ENCODE data around the gene DSEL. TPM values are rescaled to one million over a fixed set of nuclear protein-coding genes. Genes with fewer than 3 reads are reported as not detected.

DSEL gene
- total and polyA plus RNA-seq, 2 of the 8 experiments (the other 6 are each of a cell fraction or from before 2014, with no cell fraction given), result 3.0 to 22.8 TPM

DNA sequence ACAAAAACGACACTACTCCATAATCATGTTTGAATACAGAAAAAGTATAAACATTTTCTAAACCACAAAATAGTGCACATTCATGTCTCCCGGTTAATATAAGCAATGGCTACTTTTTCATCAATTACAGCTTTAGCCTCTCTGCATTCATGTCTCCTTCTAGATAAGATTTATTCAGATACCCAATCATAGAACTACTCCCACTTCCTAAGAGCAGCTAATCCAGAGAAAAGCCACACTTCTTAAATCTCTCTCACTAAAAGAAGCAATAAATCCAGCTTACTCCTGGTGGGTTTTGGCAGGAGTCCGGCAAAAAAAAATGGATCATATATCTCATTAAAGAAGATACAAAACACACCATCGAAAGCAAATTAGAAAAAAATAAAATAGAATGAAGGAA, 20.1 kb downstream of the DSEL start:
- Histone ChIP-seq H4K8ac (ENCODE audit: extremely low read depth, insufficient read depth, low read length) (no peak overlapping the region), H3K79me2 (ENCODE audit: control insufficient read depth in 1 of 2, insufficient read depth in 2 of 2, low read length in 2 of 2) (no peaks in the 10 kb centered on the region), H3K14ac (ENCODE audit: insufficient read length) (no peak overlapping the region), H3K4me1 (replicated peaks in 1 of 4; ENCODE audit: control insufficient read depth in 3 of 4, insufficient read depth in 4 of 4, low read length in 3 of 4) (peaks cover 0 to 2% (median 1%) of the 10 kb centered on the region in 4 experiments; a peak in 1 of 7 replicates), H3K36me3 (ENCODE audit: control insufficient read depth in 2 of 4, insufficient read depth in 4 of 4, low read length in 3 of 4) (no peaks in the 10 kb centered on the region), H3K23ac (ENCODE audit: insufficient read length) (no peak overlapping the region), H3K79me1 (ENCODE audit: low read depth, low read length) (no peaks in the 10 kb centered on the region), H4K5ac (ENCODE audit: insufficient read length, low read depth, low read length) (no peak overlapping the region), H3K9ac (replicated peaks in 1 of 4; ENCODE audit: extremely low read depth in 1 of 4, low read depth in 3 of 4, low read length in 3 of 4) (no peak overlapping the region), H2BK5ac (ENCODE audit: low read depth, low read length) (no peak overlapping the region), H4K20me1 (replicated peaks in 1 of 2; ENCODE audit: control insufficient read depth in 1 of 2, insufficient read depth in 2 of 2, low read length in 2 of 2) (peaks cover 0 to 2% of the 10 kb centered on the region in 2 experiments), H3K4me2 (ENCODE audit: insufficient read depth in 1 of 2, low read depth in 2 of 2, low read length in 2 of 2) (no peak overlapping the region), H2BK120ac (replicated peaks; ENCODE audit: low read depth, low read length) (no peak overlapping the region), H2BK12ac (ENCODE audit: low read depth, low read length) (no peak overlapping the region), H3K4me3 (ENCODE audit: extremely low read depth in 1 of 4, insufficient read depth in 2 of 4, low read depth in 3 of 4, low read length in 4 of 4) (no peak overlapping the region), H3K4ac (replicated peaks; ENCODE audit: insufficient read length, low read depth, low read length) (no peak overlapping the region), H3K23me2 (ENCODE audit: low read depth, low read length) (no peaks in the 10 kb centered on the region), H2BK15ac (ENCODE audit: low read length) (no peak overlapping the region), H2AK5ac (ENCODE audit: low read depth, low read length) (no peak overlapping the region), H3K27ac (ENCODE audit: low read depth, low read length) (no peak overlapping the region), H4K91ac (replicated peaks; ENCODE audit: insufficient read length, low read length) (no peak overlapping the region), H3K18ac (ENCODE audit: extremely low read depth, low read length) (no peak overlapping the region), H3K56ac (replicated peaks; ENCODE audit: insufficient read length, low read depth, low read length) (no peak overlapping the region), H3K27me3 (replicated peaks in 1 of 4; ENCODE audit: control insufficient read depth in 3 of 4, extremely low read depth in 1 of 4, insufficient read depth in 3 of 4, low read length in 3 of 4) (no peaks in the 10 kb centered on the region), H2AFZ (ENCODE audit: low read length) (no peak overlapping the region), H2BK20ac (ENCODE audit: low read length) (no peak overlapping the region), H3K9me3 (ENCODE audit: insufficient read depth in 2 of 2, low read depth in 1 of 2, low read length in 1 of 2) (peaks cover 0 to 3% of the 10 kb centered on the region in 2 experiments; a peak in 1 of 4 replicates)
- WGBS, 2 experiments (ENCODE audit: extremely low coverage in 1 of 2, insufficient coverage in 1 of 2, insufficient read length in 1 of 2, insufficient replicate concordance in 2 of 2, low coverage in 1 of 2, low lambda C conversion rate in 2 of 2, missing lambda C conversion rate in 1 of 2), result 83% methylated on average over 4 of the region's 4 CpGs; no CpG with 5 or more reads in 1 of the 2 experiments
- FAIRE-seq, result no peak
- TF ChIP-seq SP2 (IDR thresholded peaks at IDR 0.05; ENCODE audit: low read length) (no peak), KDM5A (IDR thresholded peaks at IDR 0.05; ENCODE audit: low read length) (no peak)
- POLR2A ChIA-PET (ENCODE audit: partially characterized antibody), result interaction anchor here (1.0 kb wide), 1 partner anchor 10 kb away, joined by 3 read pairs; no protein-coding TSS in a partner anchor
- CTCF ChIA-PET (ENCODE audit: partially characterized antibody), result interaction anchor here (1.3 kb wide), 2 partner anchors 17 to 19 kb away, joined by 4 read pairs; no protein-coding TSS in a partner anchor
- no peak for DNase-seq (ENCODE audit: low read depth in 1 of 2, low spot score in 2 of 2)

Data from H1 (cell line).